HG03064 (cell line): ENCODE results near the gene CNTN4.

ENCODE experiments used
- ATAC-seq: cut with Tn5 transposase; IDR thresholded peaks from one replicate; pipeline ENCODE4 v1.9.1; 2021; ENCODE audit warnings: low read depth; ENCODE audit not compliant: unreplicated experiment

CNTN4 gene

DNA sequence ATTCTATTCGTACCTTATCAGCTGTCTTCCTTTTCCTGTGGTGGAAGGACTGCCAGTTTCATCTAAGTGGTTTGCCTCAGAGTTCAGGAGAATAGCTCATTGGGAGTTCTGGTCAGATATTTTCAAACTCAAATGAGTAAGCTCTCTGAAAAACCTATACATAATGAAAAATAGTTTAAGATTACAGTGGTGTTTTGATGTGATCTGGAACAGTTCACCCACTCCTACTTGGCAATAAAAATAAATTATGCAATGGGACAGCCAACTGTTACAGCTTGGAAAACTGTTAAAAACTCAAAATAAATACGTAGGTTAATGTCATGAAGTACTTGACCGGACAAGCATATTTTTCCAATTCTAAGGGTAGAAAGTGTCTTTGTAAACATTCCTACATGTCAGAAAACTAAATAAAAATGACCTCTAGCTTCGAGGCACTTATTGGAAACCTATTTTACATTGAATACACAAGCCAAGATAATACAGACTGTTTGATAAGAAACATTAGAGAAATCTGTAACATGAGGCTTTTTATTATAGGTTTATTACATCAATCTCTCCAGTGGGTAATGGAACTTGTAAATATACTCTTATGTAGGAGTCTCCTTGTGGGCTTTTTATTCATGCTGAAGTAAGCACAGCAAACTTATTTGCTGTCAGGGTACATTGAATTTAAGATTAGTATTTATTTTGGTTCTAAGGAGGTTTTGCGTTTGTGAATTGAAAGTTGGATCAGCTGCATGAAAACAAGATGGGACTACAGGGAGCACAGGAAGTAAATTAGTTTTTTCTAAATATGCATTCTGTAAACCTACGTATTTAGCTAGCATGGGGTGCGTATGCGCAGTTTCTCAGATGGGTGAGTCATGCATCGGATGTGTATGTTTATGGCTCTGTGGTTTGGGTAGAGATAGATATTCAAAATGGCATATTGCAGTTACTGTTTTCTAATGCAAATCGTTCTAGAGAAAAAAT is 558.4 kb downstream of the CNTN4 start:
- ATAC-seq: no peak

DNA sequence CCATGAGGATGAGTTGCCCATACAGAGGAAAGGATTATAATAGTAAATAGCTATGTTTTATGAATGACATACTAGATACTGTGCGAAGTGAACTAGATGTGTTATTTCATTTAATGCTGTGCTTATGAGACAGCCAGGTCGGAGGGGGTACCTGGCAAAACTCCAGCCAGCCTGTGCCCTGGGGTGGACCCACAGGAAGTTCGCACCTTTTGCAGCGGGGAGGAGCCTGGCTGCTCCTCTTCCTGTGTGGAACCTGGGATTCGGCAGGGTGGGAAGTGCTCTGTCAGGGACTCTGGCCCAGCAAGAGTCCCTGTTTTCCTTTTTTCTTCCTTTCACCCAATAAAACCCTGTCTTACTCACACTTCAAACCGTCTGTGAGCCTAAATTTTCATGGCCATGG is 559.3 kb downstream of the CNTN4 start:
- ATAC-seq: no peak

DNA sequence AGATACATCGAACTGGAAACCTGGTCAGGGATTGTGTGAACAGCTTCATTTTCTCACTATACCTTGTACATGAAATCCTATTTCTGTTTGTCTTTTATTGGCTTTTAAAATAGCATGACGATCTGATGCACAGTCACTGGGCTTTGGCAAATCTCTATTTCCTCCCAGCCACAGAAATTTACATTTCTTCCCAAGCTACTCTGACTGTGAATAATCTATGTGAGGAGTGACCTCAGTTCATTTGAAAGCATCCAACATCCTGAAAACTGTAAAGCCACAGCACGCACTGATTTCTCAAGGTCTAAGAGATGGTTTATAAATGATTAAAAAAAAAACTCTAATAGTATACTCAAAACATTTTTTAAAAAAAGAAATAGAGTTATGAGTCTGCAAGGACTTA is 561.2 kb downstream of the CNTN4 start:
- no peak for ATAC-seq

DNA sequence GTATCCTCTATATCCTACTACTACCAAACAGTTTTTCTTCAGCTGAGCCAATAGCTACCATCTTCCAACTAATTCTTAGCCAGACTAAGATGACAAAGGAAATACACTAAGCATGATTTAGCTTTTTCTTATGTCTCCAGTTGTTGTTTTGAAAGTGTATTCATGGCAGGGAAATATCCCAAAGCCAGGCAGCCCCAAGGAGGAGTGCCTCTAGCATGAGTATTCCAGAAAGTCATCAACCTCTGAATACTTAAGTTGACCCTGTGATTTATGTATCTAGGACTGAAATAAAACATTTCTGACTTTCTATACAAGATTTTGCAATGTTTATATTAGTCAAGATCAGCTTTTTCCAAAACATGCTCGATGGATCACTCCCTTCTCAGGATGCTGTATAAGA is 562.4 kb downstream of the CNTN4 start:
- ATAC-seq: no peak

DNA sequence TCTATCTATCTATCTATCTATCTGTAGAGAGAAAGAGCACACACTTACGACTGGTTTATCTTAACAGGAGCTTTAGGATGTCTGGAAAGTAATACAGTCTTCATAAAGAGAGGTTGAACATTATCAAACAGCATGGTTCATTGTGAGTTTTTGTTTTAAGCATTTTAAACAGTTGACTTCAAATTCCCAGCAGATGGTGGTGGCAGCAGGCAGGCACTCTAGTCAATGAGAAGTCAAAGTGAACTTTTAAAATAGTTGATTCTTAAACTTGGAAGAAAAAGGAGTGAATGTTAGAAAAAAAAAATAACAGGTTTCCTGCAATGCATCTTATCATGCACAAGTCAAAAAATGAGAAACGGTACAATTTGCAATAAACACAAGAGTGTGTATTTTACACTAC is 578.8 kb downstream of the CNTN4 start:
- no peak for ATAC-seq

DNA sequence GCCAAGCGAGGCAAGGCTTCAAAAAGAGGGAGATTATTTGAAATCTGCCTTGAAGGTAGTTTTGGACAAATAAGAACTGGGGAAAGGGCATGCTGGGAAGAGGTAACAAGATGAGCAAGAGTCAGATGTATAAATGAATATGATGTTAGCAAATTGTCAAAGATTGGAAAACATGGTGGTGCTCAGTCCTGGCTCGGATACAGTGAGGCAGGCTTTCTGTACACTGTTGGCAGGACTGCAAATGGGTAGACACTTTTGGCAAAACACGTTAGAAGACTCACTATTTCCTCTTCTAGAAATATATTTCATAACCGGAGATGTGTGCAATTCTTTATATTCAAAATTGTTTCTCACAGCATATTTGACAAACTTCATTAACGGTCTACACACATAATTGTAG is 581.6 kb downstream of the CNTN4 start:
- no peak for ATAC-seq

DNA sequence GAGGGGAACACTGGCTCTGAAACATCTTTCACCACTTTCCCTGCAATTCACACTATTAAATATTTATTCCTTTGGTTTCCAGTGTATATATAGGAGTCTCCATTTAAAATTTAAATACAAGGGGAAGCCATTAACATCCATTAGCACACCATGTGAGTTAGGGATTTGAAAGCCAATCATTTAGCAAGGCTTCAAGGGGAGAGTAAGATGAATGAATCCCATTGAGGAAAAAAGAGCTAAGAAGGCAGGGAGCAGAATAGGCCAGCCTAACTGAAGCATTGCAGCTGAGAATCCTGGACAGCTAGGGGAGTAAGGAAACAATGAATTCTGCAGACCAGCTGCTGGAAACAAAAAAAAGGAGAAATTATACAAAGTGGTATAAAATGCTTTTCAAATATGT is 585.4 kb downstream of the CNTN4 start:
- ATAC-seq: no peak

DNA sequence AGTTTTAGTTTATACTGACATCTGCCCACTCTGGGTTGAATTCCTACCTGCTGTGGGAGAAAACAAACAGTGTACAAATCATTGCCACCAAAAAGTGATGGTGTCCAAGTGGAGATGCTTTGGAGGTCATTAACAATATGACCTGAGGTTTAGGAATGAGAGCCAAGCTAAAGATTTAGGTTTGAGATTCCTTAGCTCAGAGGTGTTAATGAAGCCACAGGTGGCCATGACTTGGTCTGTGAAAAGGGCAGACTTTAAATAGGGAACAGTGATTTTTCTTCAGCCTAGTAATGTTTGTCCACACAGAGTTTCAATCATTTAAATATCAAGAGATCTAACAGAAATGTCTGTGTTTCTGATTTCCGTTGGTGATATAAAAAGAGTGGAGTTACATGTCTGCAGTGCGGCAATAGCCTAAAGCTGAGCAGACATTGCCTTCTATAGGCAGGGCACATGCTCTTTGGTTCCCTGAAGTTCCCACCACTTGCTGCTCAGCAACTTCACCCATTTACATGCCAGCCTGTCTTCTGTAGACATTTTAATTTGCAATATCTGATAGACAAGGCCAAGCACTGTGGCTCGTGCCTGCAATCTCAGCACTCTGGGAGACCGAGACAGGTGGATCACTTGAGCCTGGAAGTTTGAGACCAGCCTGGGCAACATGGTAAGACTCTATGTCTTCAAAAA is 588.3 kb downstream of the CNTN4 start:
- no peak for ATAC-seq

DNA sequence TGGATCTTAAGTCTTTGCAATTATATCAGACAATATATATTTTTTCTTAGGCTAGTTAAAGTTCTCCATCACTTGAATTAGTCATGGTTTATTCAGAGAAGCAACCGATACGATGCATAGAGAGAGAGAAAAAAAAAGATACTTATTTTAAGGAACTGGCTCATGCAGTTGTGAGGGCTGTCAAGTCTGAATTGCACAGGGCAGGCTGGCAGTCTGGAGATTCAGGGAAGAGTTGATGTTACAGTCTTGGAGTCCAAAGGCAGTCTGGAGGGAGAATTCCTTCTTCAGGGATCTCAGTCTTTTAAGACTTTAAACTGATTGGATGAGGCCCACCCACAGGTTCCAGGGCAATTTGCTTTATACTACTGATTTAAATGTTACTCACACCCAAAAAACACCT is 598.9 kb downstream of the CNTN4 start:
- ATAC-seq: no peak

DNA sequence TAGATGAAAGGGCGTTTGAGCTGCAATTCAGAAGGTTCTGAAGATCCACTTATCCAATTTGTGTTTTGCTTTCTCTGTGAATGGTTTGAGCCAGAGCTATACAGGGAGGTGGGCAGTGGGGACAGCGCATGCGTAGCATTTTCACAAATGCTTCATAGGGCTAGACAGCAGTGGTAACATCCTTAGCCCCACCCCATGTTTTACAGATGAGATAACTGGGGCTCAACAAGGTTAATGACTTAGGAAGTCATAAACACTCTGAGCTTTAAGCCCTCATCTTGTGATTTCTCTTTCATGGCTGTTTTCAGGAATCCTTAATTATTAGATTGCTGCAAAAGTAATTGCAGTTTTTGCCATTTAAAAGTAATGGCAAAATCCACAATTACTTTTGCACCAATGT is 602.8 kb downstream of the CNTN4 start:
- ATAC-seq: no peak

DNA sequence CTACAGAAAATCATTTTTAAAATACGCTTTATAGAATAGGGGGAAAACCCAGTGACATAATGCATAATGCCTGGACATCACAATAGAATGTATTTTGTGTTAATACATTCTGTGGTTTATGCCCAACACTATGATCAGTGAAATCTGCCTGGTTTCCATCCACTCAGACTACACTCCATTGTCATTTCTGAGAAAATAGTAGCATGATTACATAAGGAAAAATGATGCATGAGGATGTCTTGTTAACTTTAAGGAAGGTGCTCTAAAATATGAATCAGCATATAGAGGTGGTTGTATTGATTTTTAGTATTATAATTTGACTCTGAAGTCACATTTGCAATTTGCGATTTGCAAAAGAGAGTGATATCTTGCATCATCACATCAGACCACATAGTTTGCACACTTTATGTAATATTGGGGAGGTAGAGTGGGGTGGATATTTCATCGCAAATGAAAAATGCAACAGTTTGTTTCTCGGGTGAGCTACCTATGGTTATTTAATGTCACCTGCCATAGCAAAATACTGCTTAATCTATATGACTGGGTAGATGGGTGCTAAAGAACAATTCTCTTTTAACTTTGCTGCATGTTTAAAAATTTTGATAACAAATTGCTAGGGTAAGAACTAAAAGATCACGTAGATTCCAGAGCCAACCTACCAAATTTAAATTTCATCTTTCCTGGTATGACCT is 607.6 kb downstream of the CNTN4 start:
- no peak for ATAC-seq

DNA sequence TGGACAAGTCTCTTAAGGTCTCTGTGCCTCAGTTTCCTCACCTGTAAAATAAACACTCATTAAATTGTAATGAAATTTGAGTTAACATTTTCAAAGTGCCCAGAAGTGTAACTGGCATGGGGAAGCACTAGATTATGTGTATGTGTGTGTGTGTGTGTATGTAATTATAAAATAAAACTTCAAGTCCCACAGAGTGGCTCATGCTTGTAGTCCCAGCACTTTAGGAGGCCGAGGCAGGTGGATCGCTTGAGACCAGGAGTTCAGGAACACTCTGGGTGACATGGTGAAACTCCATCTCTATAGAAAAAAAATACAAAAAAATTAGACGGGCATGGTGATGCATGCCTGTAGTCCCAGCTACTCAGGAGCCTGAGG is 608.2 kb downstream of the CNTN4 start:
- no peak for ATAC-seq

DNA sequence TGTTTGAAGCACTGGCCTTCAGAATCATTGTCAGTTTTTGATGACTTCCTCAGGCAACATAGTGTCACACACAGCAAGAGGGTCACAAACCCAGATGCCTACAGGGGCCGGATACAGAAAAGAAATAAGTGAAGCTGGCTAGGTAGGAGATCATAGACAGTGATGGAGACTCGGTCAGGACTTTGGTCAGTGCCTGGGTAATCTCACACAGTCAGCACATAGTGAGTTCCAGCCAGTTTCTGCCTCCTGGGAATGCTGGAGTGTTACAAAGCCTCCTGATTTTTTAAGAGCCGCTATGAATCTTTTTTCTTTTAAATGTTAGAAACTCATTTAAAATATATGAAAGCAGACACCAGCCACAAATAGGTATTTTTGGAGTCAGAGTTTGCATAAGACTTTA is 612.4 kb downstream of the CNTN4 start:
- no peak for ATAC-seq

DNA sequence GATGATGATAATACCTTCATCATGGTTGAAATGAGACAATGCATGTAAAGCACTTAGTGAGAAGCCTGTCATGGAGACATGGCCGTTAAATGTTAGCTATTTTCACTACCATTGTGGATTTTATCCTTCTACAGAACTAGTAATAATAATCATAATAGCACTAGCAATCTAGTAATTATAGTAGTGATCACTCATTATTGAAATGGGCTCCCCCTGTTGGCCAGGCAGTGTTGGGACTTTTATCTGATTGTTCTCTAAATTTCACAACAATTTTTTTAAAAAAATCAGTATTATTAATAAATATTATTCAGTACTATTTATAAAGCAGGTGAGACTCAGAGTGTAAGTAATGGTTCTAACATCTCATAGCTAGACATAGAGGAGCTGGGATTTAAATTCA is 615.3 kb downstream of the CNTN4 start:
- no peak for ATAC-seq

DNA sequence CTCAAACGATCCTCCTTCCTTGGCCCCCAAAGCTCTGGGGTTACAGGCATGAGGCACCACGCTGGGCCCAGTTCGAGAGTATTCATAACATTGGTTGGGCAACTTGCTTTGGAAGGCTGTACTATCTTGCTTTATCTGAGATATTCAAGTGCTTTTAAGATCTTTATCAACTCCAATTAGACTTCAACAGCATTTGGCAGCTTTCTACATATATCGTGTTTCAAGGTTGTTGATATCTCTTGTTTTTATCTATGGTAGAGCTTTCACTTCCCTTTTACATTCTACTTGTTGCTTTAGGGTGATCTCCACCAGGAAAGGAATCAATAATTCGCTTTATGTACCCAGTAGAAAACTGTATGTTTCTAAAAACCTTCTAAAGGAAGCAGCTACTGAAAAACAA is 616.2 kb downstream of the CNTN4 start:
- ATAC-seq: no peak

DNA sequence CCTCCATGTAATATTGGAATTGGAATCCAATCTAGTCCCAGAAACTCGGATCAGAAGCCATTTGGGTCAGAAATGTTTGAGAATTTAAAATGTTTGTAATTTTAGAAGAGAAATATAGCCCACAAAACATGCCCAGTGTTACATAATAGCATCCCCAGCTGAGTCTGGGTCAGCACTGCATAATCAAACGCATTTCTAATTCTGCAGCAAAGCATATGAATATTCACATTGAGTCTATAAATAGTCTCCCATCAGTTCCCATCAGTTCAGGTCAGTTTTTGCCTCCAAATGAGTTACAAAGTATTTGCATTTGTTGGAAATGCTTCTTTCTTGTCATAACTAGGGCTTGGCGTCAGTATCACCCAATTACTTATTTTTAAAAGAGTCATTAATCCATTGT is 628.4 kb downstream of the CNTN4 start:
- no peak for ATAC-seq

DNA sequence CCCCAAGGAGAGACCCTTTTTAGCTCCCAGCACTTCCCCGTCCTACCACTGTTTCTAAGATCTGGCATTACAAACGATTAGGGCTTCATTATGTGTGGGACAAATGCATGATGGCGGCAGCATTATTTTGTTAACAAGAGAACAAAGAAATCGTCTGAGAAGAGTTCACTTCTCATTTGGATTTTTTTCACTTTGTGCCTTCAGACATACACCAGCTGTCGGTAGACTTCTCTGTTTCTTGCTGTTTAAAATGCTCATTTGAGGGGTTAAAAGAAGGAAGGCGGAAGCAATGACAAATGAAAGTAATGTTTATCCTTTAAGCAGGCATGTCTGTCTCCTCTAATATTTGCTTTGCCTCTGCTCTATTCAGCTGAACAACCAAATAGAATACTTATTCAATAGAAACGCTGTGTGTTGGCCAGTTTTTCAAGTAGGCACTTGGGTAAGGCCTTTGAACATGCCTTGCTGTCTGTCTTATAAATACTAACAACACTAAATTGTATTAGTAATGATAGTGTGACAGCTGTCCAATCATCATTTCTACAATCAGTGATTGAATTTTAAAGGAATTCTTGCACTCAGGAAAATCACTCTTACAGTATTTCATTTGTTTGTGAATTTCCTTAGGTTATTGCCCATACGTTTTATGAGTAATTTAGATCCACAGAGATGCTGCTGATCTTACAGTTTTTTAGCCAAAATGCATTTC is 629.1 kb downstream of the CNTN4 start:
- no peak for ATAC-seq

DNA sequence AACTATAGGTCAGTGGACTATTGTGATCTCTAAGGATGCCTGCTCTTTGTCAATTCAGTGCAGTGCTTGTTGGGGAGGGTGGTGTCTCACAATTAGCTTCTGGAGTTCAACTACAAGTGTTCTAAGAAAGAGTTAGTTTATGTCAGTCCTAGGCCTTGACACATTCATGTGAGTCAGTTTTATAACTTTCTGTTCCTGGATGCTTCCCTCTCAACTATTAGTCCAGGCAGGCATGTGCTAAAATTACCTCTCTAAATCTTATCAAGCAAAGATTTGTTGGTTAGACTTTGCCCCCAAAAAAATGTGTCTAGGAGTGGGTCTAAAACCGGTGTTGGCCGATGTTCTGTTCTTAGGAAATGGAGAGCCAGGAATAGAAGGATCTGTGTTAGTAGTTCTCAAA is 633.2 kb downstream of the CNTN4 start:
- no peak for ATAC-seq

DNA sequence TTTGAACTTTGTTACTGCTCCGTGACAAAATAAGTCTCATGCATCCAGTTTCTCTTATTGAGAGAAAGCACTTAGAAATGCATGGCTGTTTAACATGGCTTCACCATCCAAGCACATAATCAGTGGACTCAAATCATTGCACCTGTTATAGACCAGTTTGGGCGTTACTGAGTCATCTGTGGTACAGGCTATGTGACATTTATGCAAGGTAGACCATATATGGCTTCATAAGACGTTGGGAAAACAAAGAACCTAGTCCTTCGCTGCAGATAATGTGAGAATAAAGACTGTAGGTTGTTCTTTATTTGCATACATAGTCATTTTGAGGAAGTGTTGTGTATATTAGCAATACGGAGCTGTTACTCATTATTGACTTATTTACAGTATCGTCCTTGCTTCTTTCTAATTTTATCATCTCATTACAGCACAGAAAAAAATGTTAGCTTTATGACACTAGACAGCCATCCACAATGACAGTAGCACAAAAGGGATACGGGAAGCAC is 636.8 kb downstream of the CNTN4 start:
- no peak for ATAC-seq

DNA sequence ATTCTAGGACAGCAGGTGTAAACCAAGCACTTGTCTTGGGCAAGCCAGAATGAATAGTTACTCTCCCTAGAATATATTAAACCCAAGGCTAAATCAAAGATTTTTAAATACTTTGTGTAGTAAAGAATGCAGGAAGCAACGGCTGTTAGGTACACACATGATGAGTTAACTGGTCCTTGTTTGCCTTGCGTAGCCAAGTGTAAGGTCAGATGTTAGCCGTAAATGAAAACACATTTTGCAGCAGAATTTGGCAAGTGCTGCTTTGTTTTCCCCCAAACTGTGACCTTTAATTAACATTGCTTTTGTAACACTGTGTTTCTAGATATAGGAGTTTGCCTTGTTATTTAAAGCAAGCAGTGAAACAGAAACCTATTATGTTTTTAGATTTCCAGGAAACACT is 642.9 kb downstream of the CNTN4 start:
- no peak for ATAC-seq
